Mononuclear cell (primary cell): Measurements from ENCODE around the gene POGLUT2. TPM values are rescaled to one million over a fixed set of nuclear protein-coding genes. Genes with fewer than 3 reads are reported as not detected.

ENCODE experiments used
- H3K27me3 ChIP-seq: 2 replicates; pipeline ENCODE4 v1.6.0; 2011; ENCODE audit warnings: low read length, control low read depth; ENCODE audit not compliant: insufficient read depth
- H3K4me1 ChIP-seq: 2 replicates; pipeline ENCODE4 v1.5.1; 2011; ENCODE audit warnings: mild to moderate bottlenecking, low read length, control low read depth; ENCODE audit not compliant: insufficient read depth
- H3K4me3 ChIP-seq: 2 replicates; pipeline ENCODE4 v1.5.1; 2011; ENCODE audit warnings: mild to moderate bottlenecking, low read length, moderate library complexity
- H3K9me3 ChIP-seq: 2 replicates; pipeline ENCODE4 v1.5.1; 2011; ENCODE audit warnings: low read depth, mild to moderate bottlenecking, control low read depth, low read length
- total RNA-seq: library from RNA; depleted of rRNA; stranded (reverse); fragments of >200 nt; gene quantifications from one replicate; pipeline ENCODE4 v1.2.3, GENCODE V29; 2012

POGLUT2 gene
- total RNA-seq, 1 donor = not detected

DNA sequence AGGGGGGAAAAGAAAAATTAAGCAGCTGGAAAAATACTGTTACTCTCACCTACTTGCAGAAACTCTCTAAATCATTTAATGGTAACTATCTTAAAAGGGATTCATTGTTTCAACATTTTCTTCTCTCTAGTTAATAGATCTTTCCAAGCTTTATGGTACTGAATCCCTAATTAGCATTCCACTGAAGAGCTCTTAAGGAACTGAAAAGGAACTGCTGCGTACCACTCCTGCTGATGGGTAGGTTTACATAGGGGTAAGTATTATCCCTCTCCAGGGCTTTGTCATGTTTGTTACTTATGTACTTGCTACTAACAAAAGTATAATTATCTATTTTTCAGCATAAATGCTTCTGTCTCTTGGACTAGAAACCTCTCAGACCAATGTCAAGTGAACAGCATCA lies 37.7 kb downstream of the POGLUT2 start:
- Histone ChIP-seq H3K4me1 (no peaks in the 10 kb centered on the region), H3K4me3 (no peak overlapping the region), H3K9me3 (no peaks in the 10 kb centered on the region), H3K27me3 (no peaks in the 10 kb centered on the region)

DNA sequence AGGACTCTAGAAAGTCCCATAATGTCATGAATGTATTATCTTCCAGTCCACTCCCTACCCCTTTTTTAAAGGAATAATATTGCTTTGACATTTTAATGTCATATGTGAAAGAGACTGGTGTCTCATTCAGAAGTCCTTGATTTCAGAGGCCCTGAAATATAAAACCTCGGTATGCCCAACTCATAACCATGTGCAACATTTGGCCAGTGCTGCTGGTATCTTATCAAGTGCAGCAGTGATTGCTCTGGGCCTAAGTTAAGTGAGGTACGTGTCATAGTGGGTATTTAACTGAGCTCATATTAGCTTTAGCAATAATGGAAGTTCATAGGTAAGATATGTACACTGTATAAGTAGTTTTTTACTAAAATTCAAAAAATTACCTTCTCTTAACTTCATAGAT lies 39.9 kb downstream of the POGLUT2 start:
- H3K4me1 ChIP-seq = no peaks in the 10 kb centered on the region
- no peak overlapping the region for H3K4me3 ChIP-seq
- no peaks in the 10 kb centered on the region for H3K9me3 ChIP-seq
- no peaks in the 10 kb centered on the region for H3K27me3 ChIP-seq

DNA sequence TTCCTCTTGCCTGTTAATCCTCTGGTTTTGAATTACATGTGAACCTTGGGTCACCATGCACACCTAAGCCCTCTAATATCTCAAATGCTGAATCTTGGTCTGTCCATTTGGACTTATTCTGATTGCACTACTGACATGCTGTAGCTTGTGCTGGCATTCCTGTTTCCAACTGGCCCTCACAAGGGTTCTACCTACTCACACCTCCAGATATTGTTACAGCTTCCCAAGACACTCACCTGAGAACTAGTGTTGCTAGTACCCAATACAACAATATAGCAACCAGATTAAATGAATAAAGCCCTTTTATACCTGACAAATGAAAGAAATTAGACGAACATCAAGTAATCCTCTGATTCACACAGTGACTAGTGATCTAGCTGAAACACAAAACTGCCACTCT lies 41.8 kb downstream of the POGLUT2 start:
- Histone ChIP-seq H3K4me3 (no peak overlapping the region), H3K9me3 (no peaks in the 10 kb centered on the region)

DNA sequence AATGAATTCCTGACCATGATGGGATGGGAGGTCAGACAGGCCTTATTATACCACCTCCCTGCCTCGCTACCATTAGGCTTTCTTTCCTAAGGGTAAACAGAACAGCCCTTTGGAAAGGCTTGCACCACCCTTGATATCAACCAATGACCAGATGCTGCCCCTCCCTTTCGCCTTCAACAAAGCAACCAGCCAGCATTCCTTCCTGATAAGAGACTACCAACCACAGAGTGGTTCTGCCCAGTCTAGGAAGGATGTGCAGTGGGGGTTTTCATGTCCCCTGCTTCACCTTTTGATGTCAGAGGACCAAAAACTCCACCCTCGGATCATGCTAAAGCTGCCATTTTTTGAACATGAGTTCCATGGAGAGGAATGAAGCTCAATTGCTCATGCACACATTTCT lies 46.9 kb downstream of the POGLUT2 start:
- H3K27me3 ChIP-seq = no peaks in the 10 kb centered on the region
- H3K4me1 ChIP-seq = no peaks in the 10 kb centered on the region
- no peaks in the 10 kb centered on the region for H3K9me3 ChIP-seq
- H3K4me3 ChIP-seq = no peak overlapping the region

More for the DNA sequence above, 41.8 kb downstream of the POGLUT2 start:
- Histone ChIP-seq H3K4me1 (no peaks in the 10 kb centered on the region), H3K27me3 (no peaks in the 10 kb centered on the region)

DNA sequence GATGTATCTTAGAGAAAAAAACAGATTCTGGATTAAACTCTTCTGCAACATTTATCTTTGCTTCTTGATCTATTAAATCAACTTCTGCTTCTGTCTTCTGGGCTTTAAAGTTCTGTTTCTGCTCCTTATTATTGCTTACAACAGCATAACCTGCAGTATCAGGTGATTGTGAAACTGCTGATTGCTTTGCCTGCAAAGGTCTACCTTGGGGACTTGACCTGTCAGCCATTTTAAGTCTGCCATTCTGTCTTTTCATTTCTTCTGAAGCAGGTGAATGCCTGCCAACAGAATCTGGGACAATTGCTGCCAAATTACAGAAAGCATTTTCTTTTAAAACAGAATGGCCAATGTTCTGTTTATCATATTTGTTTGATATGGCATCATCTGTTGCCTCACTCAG lies 56.3 kb downstream of the POGLUT2 start:
- H3K9me3 ChIP-seq = no peaks in the 10 kb centered on the region
- no peak overlapping the region for H3K4me3 ChIP-seq
- H3K4me1 ChIP-seq = no peaks in the 10 kb centered on the region
- peaks cover 20% of the 10 kb centered on the region for H3K27me3 ChIP-seq

DNA sequence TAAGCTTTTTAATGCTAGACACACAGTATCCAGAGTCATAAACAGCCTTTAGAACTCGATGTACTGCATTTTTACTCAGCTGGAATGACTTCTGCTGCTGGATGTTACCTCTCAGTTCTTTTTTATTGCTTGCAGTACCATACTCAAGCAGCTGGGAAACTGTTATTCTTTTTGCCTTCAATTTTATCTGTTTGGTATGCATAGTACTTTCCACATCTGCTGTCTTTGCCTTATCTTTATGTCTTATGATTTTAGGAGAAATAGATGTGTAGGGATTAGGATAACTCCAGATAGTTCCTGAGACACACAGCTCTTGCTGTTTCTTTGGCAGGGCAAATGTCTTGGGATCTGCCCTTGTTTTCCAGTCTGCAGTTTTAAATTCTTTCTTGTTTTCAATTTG lies 56.7 kb downstream of the POGLUT2 start:
- Histone ChIP-seq H3K9me3 (no peaks in the 10 kb centered on the region), H3K4me1 (no peaks in the 10 kb centered on the region), H3K4me3 (no peak overlapping the region), H3K27me3 (peaks cover 20% of the 10 kb centered on the region)

Other genes with a start within 250 kb of the POGLUT2 start
- gene TPP2, start 202.0 kb downstream of the POGLUT2 start, total RNA-seq = 156 TPM
- gene METTL21C, start 103.9 kb downstream of the POGLUT2 start, total RNA-seq = not detected
- gene TEX30, start 25.2 kb downstream of the POGLUT2 start, total RNA-seq = 3.8 TPM
- 4.0 TPM for gene BIVM, start 143 bp upstream of the POGLUT2 start, total RNA-seq
- 111 TPM for gene ERCC5, start 47.1 kb upstream of the POGLUT2 start, total RNA-seq